ENCODE data around the gene RIPPLY2. TPM values are rescaled to one million over a fixed set of nuclear protein-coding genes. Genes with fewer than 3 reads are reported as not detected.

The RIPPLY2 gene
- total and polyA plus RNA-seq, 9 of the 15 experiments (the other 6 are each of a cell fraction or from before 2014, with no cell fraction given), result not detected

DNA sequence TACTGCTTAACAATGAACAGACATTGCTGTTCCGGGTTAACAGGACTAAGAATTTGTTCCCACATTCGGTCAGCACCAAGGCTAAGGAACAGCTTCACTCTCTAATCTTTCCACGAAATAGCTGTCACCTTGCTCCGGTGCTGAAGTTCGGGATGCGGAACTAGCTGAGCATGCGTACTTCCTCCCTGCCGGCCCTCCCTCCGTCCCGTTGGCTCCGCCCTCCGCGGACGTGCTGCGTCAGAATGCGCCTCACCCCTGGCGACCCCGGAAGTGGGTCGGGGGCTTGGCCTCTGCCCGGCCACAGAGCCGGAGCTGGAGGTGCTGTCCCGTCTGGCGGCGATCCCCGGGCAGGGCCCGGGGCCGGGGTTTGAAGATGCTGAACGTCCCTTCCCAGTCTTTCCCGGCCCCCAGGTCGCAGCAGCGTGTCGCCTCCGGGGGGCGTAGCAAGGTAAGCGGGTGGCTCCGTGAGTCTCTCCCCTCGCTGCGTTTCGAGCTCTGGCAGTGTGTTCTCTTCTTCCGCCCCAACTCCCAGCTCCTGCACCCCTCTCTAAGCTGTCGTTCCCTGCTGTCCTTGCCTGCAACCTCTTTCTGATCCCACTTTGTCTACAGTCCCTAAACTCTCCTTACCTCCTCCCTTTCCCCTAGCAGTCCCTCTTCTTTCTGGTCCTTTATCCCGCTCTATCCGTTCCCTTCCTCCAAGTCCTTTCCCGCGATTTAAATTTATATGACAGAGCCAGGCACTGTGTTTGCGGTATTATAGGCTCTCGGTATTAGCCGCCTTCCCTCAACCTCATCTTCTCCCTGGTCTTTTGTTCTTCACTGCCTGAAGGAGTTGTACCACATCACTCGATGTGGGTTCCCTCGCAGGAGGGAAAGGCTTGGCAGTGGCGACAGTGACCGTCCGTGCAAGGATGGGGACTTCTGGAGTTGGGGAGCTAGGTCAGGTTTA is 6.5 kb downstream of the RIPPLY2 start, which contains the start of gene CYB5R4 (continued):
- TF ChIP-seq DPF2 (IDR thresholded peaks at IDR 0.05) (0 out of 2 replicates have a peak, but pooled peaks have one; percentile 5), FOXJ3 (CRISPR knock-in tag; IDR thresholded peaks at IDR 0.05) (peak; percentile 79), XRCC3 (IDR thresholded peaks at IDR 0.05) (no peak), SMARCE1 (IDR thresholded peaks at IDR 0.05) (peak; percentile 50; the same call in 1 of the 2 replicates), ZFP36 (IDR thresholded peaks at IDR 0.05; ENCODE audit: low read depth, low read length, partially characterized antibody) (no peak), KDM4B (IDR thresholded peaks at IDR 0.05; ENCODE audit: borderline replicate concordance in 2 of 2, low read depth in 1 of 2) (no peak), SMARCA5 (IDR thresholded peaks at IDR 0.05) (0 out of 2 replicates have a peak, but pooled peaks have one; percentile 39), ZNF24 (IDR thresholded peaks at IDR 0.05) (peak; percentile 88; the same call in 1 of the 2 replicates), ZNF444 (CRISPR knock-in tag; IDR thresholded peaks at IDR 0.05) (no peak), NCOA4 (IDR thresholded peaks at IDR 0.05; ENCODE audit: partially characterized antibody) (no peak)
- TF ChIP-seq, protein P1, sequence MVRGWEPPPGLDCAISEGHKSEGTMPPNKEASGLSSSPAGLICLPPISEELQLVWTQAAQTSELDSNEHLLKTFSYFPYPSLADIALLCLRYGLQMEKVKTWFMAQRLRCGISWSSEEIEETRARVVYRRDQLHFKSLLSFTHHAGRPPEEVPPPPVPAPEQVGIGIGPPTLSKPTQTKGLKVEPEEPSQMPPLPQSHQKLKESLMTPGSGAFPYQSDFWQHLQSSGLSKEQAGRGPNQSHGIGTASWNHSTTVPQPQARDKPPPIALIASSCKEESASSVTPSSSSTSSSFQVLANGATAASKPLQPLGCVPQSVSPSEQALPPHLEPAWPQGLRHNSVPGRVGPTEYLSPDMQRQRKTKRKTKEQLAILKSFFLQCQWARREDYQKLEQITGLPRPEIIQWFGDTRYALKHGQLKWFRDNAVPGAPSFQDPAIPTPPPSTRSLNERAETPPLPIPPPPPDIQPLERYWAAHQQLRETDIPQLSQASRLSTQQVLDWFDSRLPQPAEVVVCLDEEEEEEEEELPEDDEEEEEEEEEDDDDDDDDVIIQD (CRISPR knock-in tag; IDR thresholded peaks at IDR 0.05), result no peak
- TF ChIP-seq, protein P2, sequence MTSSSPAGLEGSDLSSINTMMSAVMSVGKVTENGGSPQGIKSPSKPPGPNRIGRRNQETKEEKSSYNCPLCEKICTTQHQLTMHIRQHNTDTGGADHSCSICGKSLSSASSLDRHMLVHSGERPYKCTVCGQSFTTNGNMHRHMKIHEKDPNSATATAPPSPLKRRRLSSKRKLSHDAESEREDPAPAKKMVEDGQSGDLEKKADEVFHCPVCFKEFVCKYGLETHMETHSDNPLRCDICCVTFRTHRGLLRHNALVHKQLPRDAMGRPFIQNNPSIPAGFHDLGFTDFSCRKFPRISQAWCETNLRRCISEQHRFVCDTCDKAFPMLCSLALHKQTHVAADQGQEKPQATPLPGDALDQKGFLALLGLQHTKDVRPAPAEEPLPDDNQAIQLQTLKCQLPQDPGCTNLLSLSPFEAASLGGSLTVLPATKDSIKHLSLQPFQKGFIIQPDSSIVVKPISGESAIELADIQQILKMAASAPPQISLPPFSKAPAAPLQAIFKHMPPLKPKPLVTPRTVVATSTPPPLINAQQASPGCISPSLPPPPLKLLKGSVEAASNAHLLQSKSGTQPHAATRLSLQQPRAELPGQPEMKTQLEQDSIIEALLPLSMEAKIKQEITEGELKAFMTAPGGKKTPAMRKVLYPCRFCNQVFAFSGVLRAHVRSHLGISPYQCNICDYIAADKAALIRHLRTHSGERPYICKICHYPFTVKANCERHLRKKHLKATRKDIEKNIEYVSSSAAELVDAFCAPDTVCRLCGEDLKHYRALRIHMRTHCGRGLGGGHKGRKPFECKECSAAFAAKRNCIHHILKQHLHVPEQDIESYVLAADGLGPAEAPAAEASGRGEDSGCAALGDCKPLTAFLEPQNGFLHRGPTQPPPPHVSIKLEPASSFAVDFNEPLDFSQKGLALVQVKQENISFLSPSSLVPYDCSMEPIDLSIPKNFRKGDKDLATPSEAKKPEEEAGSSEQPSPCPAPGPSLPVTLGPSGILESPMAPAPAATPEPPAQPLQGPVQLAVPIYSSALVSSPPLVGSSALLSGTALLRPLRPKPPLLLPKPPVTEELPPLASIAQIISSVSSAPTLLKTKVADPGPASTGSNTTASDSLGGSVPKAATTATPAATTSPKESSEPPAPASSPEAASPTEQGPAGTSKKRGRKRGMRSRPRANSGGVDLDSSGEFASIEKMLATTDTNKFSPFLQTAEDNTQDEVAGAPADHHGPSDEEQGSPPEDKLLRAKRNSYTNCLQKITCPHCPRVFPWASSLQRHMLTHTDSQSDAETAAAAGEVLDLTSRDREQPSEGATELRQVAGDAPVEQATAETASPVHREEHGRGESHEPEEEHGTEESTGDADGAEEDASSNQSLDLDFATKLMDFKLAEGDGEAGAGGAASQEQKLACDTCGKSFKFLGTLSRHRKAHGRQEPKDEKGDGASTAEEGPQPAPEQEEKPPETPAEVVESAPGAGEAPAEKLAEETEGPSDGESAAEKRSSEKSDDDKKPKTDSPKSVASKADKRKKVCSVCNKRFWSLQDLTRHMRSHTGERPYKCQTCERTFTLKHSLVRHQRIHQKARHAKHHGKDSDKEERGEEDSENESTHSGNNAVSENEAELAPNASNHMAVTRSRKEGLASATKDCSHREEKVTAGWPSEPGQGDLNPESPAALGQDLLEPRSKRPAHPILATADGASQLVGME (CRISPR knock-in tag; IDR thresholded peaks at IDR 0.05), result no peak
- TF ChIP-seq, protein P3, sequence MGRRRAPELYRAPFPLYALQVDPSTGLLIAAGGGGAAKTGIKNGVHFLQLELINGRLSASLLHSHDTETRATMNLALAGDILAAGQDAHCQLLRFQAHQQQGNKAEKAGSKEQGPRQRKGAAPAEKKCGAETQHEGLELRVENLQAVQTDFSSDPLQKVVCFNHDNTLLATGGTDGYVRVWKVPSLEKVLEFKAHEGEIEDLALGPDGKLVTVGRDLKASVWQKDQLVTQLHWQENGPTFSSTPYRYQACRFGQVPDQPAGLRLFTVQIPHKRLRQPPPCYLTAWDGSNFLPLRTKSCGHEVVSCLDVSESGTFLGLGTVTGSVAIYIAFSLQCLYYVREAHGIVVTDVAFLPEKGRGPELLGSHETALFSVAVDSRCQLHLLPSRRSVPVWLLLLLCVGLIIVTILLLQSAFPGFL (CRISPR knock-in tag; IDR thresholded peaks at IDR 0.05), result no peak
- TF ChIP-seq, protein P4, sequence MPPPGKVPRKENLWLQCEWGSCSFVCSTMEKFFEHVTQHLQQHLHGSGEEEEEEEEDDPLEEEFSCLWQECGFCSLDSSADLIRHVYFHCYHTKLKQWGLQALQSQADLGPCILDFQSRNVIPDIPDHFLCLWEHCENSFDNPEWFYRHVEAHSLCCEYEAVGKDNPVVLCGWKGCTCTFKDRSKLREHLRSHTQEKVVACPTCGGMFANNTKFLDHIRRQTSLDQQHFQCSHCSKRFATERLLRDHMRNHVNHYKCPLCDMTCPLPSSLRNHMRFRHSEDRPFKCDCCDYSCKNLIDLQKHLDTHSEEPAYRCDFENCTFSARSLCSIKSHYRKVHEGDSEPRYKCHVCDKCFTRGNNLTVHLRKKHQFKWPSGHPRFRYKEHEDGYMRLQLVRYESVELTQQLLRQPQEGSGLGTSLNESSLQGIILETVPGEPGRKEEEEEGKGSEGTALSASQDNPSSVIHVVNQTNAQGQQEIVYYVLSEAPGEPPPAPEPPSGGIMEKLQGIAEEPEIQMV (tag; conservative IDR thresholded peaks at IDR 0.05; ENCODE audit: low read depth), result peak; percentile 87
- TF ChIP-seq, protein P5, sequence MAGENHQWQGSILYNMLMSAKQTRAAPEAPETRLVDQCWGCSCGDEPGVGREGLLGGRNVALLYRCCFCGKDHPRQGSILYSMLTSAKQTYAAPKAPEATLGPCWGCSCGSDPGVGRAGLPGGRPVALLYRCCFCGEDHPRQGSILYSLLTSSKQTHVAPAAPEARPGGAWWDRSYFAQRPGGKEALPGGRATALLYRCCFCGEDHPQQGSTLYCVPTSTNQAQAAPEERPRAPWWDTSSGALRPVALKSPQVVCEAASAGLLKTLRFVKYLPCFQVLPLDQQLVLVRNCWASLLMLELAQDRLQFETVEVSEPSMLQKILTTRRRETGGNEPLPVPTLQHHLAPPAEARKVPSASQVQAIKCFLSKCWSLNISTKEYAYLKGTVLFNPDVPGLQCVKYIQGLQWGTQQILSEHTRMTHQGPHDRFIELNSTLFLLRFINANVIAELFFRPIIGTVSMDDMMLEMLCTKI (IDR thresholded peaks at IDR 0.05; ENCODE audit: partially characterized antibody), result no peak
